Pancreas (tissue), 10 donors: ENCODE results near the gene MRPS9. TPM values are rescaled to one million over a fixed set of nuclear protein-coding genes. Genes with fewer than 3 reads are reported as not detected.

Source experiments
- ATAC-seq, 4 donors: fragments of 200-7000 bp; cut with Tn5 transposase; one replicate each; pipeline versions ENCODE4 v1.8.0 to v1.9.1; 2020; ENCODE audit warnings: mild to moderate bottlenecking in 4 of 4, moderate library complexity in 4 of 4
- DNase-seq, 6 donors: peaks; one replicate each; pipeline ENCODE4 v3.0.0-alpha.2; 2020
- FAIRE-seq: peaks from 2 replicates; lab custom pipeline; 2012; peaks lifted over from hg19 to GRCh38; lab: Jason Lieb, UNC
- H3K27ac ChIP-seq, 4 donors: fragments of 200-600 bp; sonication (generic); 1 replicate in 3 of 4; 2 replicates in 1 of 4; pipeline versions ENCODE4 v1.5.0 to v1.8.0; 2020
- H3K27me3 ChIP-seq, 4 donors: fragments of 200-600 bp; one replicate each; pipeline ENCODE4 v1.8.0; 2021
- H3K36me3 ChIP-seq, 3 donors: fragments of 200-600 bp; sonication (generic) in 1 of 3; one replicate each; pipeline versions ENCODE4 v1.5.0 to v1.8.0; 2020 to 2021
- H3K4me1 ChIP-seq, 3 donors: fragments of 200-600 bp; one replicate each; pipeline ENCODE4 v1.8.0; 2021
- H3K4me3 ChIP-seq, 4 donors: fragments of 200-600 bp; sonication (generic) in 2 of 4; one replicate each; pipeline versions ENCODE4 v1.5.0 to v1.8.0; 2020 to 2021
- H3K9me3 ChIP-seq, 4 donors: fragments of 200-600 bp; one replicate each; pipeline ENCODE4 v1.8.0; 2021
- CTCF ChIP-seq, 4 donors: fragments of 200-600 bp; sonication (generic) in 3 of 4; IDR thresholded peaks; one replicate each; pipeline versions ENCODE4 v1.5.0 to v1.8.0; 2021; ENCODE audit warnings: antibody characterized with exemption in 4 of 4
- WGBS, 2 donors: extraction: QIAGEN DNeasy Blood & Tissue Kit; methylation state at CpG; one replicate each; pipeline ENCODE4 v1.1.7; 2013; 5-methylcytosine and 5-hydroxymethylcytosine counted together
- intact Hi-C, 3 donors: fragments of 100-400 bp; cut with DNase I; formaldehyde crosslinking; loops; one replicate each; pipeline versions ENCODE4 v1.11.1 to v1.14.2; 2022
- polyA plus RNA-seq, 2 donors: library from polyadenylated mRNA; stranded (reverse); fragments of 200-250 nt; gene quantifications; one replicate each; pipeline ENCODE4 v1.2.3, GENCODE V29; 2013
- total RNA-seq, 6 donors: library from RNA; stranded (reverse); fragmentation: NEBNext Ultra II Directional in 4 of 6; extraction: Animal tissue kit (Norgen Biotek cat#: 25700) in 4 of 6; gene quantifications; one replicate each; pipeline versions ENCODE4 v1.2.1 to v1.2.4, GENCODE V29; 2021 to 2023
- donor health status: healthy with polysubstance abuse.
- donor health status: DM: no; HTN: no; CAD: no; lungs with moderate emphysema.
- donor health status: DM: no; HTN: no; CAD: no.
- donor health status: control.
- donor health status: control.
- donor health status: Bipolar disorder and iron deficiency.
- donor health status: DM: yes; HTN: yes; CAD: no.
- donor health status: DM: no; HTN: no; CAD: no.
- donor health status: DM: no; HTN: no; CAD: no.
- donor health status: DM: yes; HTN: yes; CAD: no.

Gene MRPS9
- total RNA-seq (10 to 100 TPM in 3 of 6 donors, 1 to 10 TPM in 3; 8.8 to 14.5 (median 10.0) TPM), polyA plus RNA-seq (10 to 100 TPM; 13.1 to 23.6 TPM)

- peaks cover 0 to 14% (median 13%) of the 10 kb centered on the region in 3 donors for H3K4me1 ChIP-seq
- H3K4me3 ChIP-seq, result peak within 1 kb of the TSS; percentile 77 to 92 (median 80)
- peak within 1 kb of the TSS; percentile 60 to 85 (median 70) for H3K27ac ChIP-seq
- H3K36me3 ChIP-seq, result no peaks in the 10 kb centered on the region
- DNase-seq (peak; percentile 96 to 99 (median 98)), FAIRE-seq (peak; percentile 77), ATAC-seq (peak; percentile 99 to 100 (median 100))
- intact Hi-C loops, result no loop called here
- 0 to 1% methylated on average over 47 to 55 of the region's 55 CpGs for WGBS, 2 donors
- H3K27me3 ChIP-seq, result no peaks in the 10 kb centered on the region
- no peaks in the 10 kb centered on the region for H3K9me3 ChIP-seq
- TF ChIP-seq CTCF (IDR thresholded peaks at IDR 0.05), result no peak
These were observed at the start of gene MRPS9 for GRCh38 chr2:105037572-105038382. TSS of gene MRPS9 (plus strand) at chr2:105038069. CDS start at chr2:105038093, 24 bp downstream.

- Histone ChIP-seq H3K27me3 (no peaks in the 10 kb centered on the region), H3K9me3 (no peaks in the 10 kb centered on the region), H3K4me3 (no peak overlapping the region), H3K27ac (no peak overlapping the region), H3K36me3 (no peaks in the 10 kb centered on the region), H3K4me1 (no peaks in the 10 kb centered on the region)
- no peak for TF ChIP-seq CTCF (IDR thresholded peaks at IDR 0.05)
- intact Hi-C loops, result no loop called here
- DNase-seq (peak in 2 of 6 donors; percentile 3 to 36), FAIRE-seq (no peak), ATAC-seq (peak; percentile 81 to 92 (median 92))
- WGBS, 2 donors, result 47% methylated on average over 2 of the region's 2 CpGs
These were observed 32.5 kb upstream of the MRPS9 start for GRCh38 chr2:105005181-105005951.

- Histone ChIP-seq H3K4me3 (no peak overlapping the region), H3K4me1 (no peaks in the 10 kb centered on the region), H3K9me3 (no peaks in the 10 kb centered on the region), H3K27ac (no peak overlapping the region), H3K36me3 (no peaks in the 10 kb centered on the region), H3K27me3 (no peaks in the 10 kb centered on the region)
- DNase-seq, result no peak
- FAIRE-seq, result no peak
- intact Hi-C loops, result no loop called here
- no peak for ATAC-seq
- TF ChIP-seq CTCF (IDR thresholded peaks at IDR 0.05), result no peak
- 56 to 84% methylated on average over 1 of the region's 1 CpG for WGBS, 2 donors
These were observed 30.5 kb upstream of the MRPS9 start for GRCh38 chr2:105007367-105007766.

- FAIRE-seq, result no peak
These were observed 5.4 kb upstream of the MRPS9 start for GRCh38 chr2:105032476-105032875.

More at GRCh38 chr2:105032476-105032875, 5.4 kb upstream of the MRPS9 start:
- Histone ChIP-seq H3K4me3 (no peak overlapping the region), H3K27me3 (no peaks in the 10 kb centered on the region), H3K9me3 (no peaks in the 10 kb centered on the region), H3K27ac (no peak overlapping the region), H3K4me1 (no peaks in the 10 kb centered on the region), H3K36me3 (no peaks in the 10 kb centered on the region)
- 62 to 83% methylated on average over 1 of the region's 1 CpG for WGBS, 2 donors
- ATAC-seq (no peak), DNase-seq (no peak)
- no peak for TF ChIP-seq CTCF (IDR thresholded peaks at IDR 0.05)
- intact Hi-C loops, result no loop called here
